NB4 (cell line): ENCODE measurements around the gene ZFYVE28.

Experiments
- MYC ChIP-seq: IDR thresholded peaks from 2 replicates; pipeline ENCODE4 v1.6.1; 2011; ENCODE audit warnings: low read depth, low read length
- POLR2A ChIP-seq: IDR thresholded peaks from 2 replicates; pipeline ENCODE4 v1.6.1; 2011; ENCODE audit warnings: mild to moderate bottlenecking; ENCODE audit not compliant: insufficient read length; ENCODE audit errors: extremely low read depth
- TF ChIP-seq, protein P1 (sequence below): IDR thresholded peaks from one replicate; pipeline ENCODE4 v1.5.1; 2012; ENCODE audit warnings: low read depth, low read length
- TF ChIP-seq, protein P2 (sequence below): IDR thresholded peaks from 2 replicates; pipeline ENCODE4 v1.6.1; 2011; ENCODE audit warnings: low read depth, low read length

DNA sequence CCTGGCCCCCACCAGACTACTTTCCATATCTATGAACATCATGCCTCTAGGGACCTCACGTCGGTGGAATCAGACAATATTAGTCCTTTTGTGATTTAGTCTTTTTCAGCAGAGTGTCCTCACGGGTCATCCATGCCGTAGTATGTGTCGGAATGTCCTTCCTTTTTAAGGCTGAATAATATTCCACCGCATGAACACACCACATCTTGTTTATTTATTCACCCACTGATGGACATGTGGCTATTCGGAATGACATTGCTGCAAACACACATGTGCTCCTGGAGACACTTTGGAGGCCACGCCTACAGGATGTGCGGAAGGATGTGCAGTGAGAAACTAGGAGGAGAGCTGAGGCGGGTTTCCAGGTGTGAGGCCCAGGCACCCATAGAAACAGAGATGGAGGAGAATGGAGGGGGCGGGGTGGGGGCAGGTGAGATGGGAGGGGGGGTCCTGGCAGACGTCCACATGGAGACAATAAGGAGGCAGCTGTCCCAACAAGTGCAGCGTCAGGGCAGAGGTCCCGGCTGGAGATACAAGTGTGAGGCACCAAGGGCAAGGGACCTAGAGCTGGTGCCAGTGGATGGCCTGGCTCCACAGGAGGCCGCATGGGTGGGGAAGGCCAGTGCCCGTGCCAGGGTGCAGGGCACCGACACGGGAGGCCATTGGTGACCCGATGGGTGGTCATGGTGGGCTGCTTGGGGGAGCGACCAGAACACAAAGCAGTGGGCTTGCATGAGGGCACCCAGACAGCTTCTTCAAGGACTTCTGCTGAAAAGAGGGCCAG lies 20.7 kb downstream of the ZFYVE28 start:
- TF ChIP-seq POLR2A, result no peak
- TF ChIP-seq, protein P1, sequence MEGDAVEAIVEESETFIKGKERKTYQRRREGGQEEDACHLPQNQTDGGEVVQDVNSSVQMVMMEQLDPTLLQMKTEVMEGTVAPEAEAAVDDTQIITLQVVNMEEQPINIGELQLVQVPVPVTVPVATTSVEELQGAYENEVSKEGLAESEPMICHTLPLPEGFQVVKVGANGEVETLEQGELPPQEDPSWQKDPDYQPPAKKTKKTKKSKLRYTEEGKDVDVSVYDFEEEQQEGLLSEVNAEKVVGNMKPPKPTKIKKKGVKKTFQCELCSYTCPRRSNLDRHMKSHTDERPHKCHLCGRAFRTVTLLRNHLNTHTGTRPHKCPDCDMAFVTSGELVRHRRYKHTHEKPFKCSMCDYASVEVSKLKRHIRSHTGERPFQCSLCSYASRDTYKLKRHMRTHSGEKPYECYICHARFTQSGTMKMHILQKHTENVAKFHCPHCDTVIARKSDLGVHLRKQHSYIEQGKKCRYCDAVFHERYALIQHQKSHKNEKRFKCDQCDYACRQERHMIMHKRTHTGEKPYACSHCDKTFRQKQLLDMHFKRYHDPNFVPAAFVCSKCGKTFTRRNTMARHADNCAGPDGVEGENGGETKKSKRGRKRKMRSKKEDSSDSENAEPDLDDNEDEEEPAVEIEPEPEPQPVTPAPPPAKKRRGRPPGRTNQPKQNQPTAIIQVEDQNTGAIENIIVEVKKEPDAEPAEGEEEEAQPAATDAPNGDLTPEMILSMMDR, result no peak
- TF ChIP-seq MYC, result no peak
- TF ChIP-seq, protein P2, sequence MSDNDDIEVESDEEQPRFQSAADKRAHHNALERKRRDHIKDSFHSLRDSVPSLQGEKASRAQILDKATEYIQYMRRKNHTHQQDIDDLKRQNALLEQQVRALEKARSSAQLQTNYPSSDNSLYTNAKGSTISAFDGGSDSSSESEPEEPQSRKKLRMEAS, result no peak
